HEK293 (cell line): ENCODE measurements around the gene SMAD7.

Source experiments
- CTCF ChIA-PET: fragments of 350-600 bp; formaldehyde crosslinking; extraction: SDS; loops from one replicate; lab custom pipeline; 2021; ENCODE audit warnings: antibody characterized with exemption; lab: Yijun Ruan, JAX
- POLR2A ChIA-PET: fragments of 300-600 bp; formaldehyde crosslinking; extraction: SDS; loops from one replicate; lab custom pipeline; 2020; ENCODE audit warnings: antibody characterized with exemption, inconsistent platforms; lab: Yijun Ruan, JAX
- H3K27ac ChIP-seq: fragments of 200-500 bp; sonication (Bioruptor generic); 2 replicates; pipeline ENCODE4 v1.5.1; 2014; ENCODE audit warnings: low read depth, low read length, control low read depth, inconsistent platforms; ENCODE audit errors: extremely low read depth
- H3K36me3 ChIP-seq, 2 experiments: fragments of 200-500 bp in 1 of 2; sonication (Bioruptor generic) in 1 of 2; 1 replicate in 1 of 2; 2 replicates in 1 of 2; pipeline ENCODE4 v1.5.1; 2014 to 2017; ENCODE audit warnings: inconsistent platforms in 2 of 2, low read length in 2 of 2; ENCODE audit not compliant: control insufficient read depth in 2 of 2, insufficient read depth in 1 of 2
- H3K4me1 ChIP-seq: fragments of 200-500 bp; sonication (Bioruptor generic); 2 replicates; pipeline ENCODE4 v1.5.1; 2014; ENCODE audit warnings: mild to moderate bottlenecking, low read length, inconsistent platforms; ENCODE audit not compliant: control insufficient read depth, insufficient read depth
- H3K4me3 ChIP-seq: 2 replicates; pipeline ENCODE4 v1.5.1; 2011; ENCODE audit warnings: low read depth, mild to moderate bottlenecking, control low read depth, low read length, moderate library complexity
- H3K9me3 ChIP-seq: fragments of 200-500 bp; sonication (Bioruptor generic); 2 replicates; pipeline ENCODE4 v1.5.1; 2014; ENCODE audit warnings: low read depth, low read length, inconsistent platforms; ENCODE audit not compliant: control insufficient read depth, insufficient read depth
- BCL11B ChIP-seq: fragments of 450-650 bp; formaldehyde crosslinking; IDR thresholded peaks from 2 replicates; pipeline ENCODE4 v1.5.1; 2016; ENCODE audit warnings: low read depth, missing biosample characterization, missing genetic modification characterization
- BCL6B ChIP-seq: fragments of 450-650 bp; formaldehyde crosslinking; IDR thresholded peaks from 2 replicates; pipeline ENCODE4 v1.5.1; 2017; ENCODE audit warnings: missing biosample characterization, missing genetic modification characterization
- CTCF ChIP-seq: fragments of 450-650 bp; formaldehyde crosslinking; IDR thresholded peaks from 2 replicates; pipeline ENCODE4 v1.5.1; 2016; ENCODE audit warnings: missing biosample characterization, missing genetic modification characterization
- FEZF1 ChIP-seq: fragments of 450-650 bp; formaldehyde crosslinking; IDR thresholded peaks from 2 replicates; pipeline ENCODE4 v1.5.1; 2016; ENCODE audit warnings: missing biosample characterization, missing genetic modification characterization
- HOXA7 ChIP-seq: sonication (generic); formaldehyde crosslinking; IDR thresholded peaks from 2 replicates; pipeline ENCODE4 v1.8.1; 2022; ENCODE audit warnings: missing genetic modification reagents, borderline replicate concordance
- MYNN ChIP-seq: fragments of 450-650 bp; formaldehyde crosslinking; IDR thresholded peaks from 2 replicates; pipeline ENCODE4 v1.5.1; 2016; ENCODE audit warnings: missing biosample characterization, missing genetic modification characterization, borderline replicate concordance
- PATZ1 ChIP-seq: fragments of 450-650 bp; formaldehyde crosslinking; IDR thresholded peaks from 2 replicates; pipeline ENCODE4 v1.5.1; 2016; ENCODE audit warnings: missing biosample characterization, missing genetic modification characterization
- SCRT2 ChIP-seq: fragments of 450-650 bp; formaldehyde crosslinking; IDR thresholded peaks from 2 replicates; pipeline ENCODE4 v1.5.1; 2016; ENCODE audit warnings: missing biosample characterization, missing genetic modification characterization
- YY2 ChIP-seq: fragments of 450-650 bp; formaldehyde crosslinking; IDR thresholded peaks from 2 replicates; pipeline ENCODE4 v1.5.1; 2016; ENCODE audit warnings: missing biosample characterization, missing genetic modification characterization
- ZFP41 ChIP-seq: fragments of 450-650 bp; formaldehyde crosslinking; IDR thresholded peaks from 2 replicates; pipeline ENCODE4 v1.5.1; 2016; ENCODE audit warnings: missing biosample characterization, missing genetic modification characterization, borderline replicate concordance
- ZNF114 ChIP-seq: fragments of 450-650 bp; formaldehyde crosslinking; IDR thresholded peaks from 2 replicates; pipeline ENCODE4 v1.5.0; 2017; ENCODE audit warnings: missing biosample characterization, missing genetic modification characterization
- ZNF148 ChIP-seq: fragments of 450-650 bp; formaldehyde crosslinking; IDR thresholded peaks from 2 replicates; pipeline ENCODE4 v1.5.0; 2017; ENCODE audit warnings: missing biosample characterization, missing genetic modification characterization, borderline replicate concordance
- ZNF184 ChIP-seq: fragments of 450-650 bp; IDR thresholded peaks from 2 replicates; pipeline ENCODE4 v1.5.1; 2018; ENCODE audit warnings: missing biosample characterization, mild to moderate bottlenecking, missing genetic modification characterization
- ZNF214 ChIP-seq: fragments of 450-650 bp; formaldehyde crosslinking; IDR thresholded peaks from 2 replicates; pipeline ENCODE4 v1.5.1; 2017; ENCODE audit warnings: missing biosample characterization, mild to moderate bottlenecking, missing genetic modification characterization, borderline replicate concordance
- ZNF274 ChIP-seq, 2 experiments: fragments of 200-500 bp in 1 of 2; fragments of 450-650 bp in 1 of 2; sonication (Bioruptor generic) in 1 of 2; formaldehyde crosslinking in 1 of 2; IDR thresholded peaks; 2 replicates each; pipeline versions ENCODE4 v1.5.1 to v1.6.1; 2014 to 2016; ENCODE audit warnings: borderline replicate concordance in 1 of 2, inconsistent platforms in 1 of 2, low read length in 1 of 2, missing biosample characterization in 1 of 2, missing genetic modification characterization in 1 of 2
- ZNF391 ChIP-seq: fragments of 450-650 bp; formaldehyde crosslinking; IDR thresholded peaks from 2 replicates; pipeline ENCODE4 v1.5.1; 2016; ENCODE audit warnings: low read depth, missing biosample characterization, missing genetic modification characterization, borderline replicate concordance
- ZNF404 ChIP-seq: fragments of 450-650 bp; formaldehyde crosslinking; IDR thresholded peaks from 2 replicates; pipeline ENCODE4 v1.5.1; 2017; ENCODE audit warnings: missing biosample characterization, missing genetic modification characterization
- ZNF416 ChIP-seq: fragments of 450-650 bp; formaldehyde crosslinking; IDR thresholded peaks from 2 replicates; pipeline ENCODE4 v1.5.1; 2016; ENCODE audit warnings: missing biosample characterization, missing genetic modification characterization
- ZNF521 ChIP-seq: fragments of 450-650 bp; formaldehyde crosslinking; IDR thresholded peaks from 2 replicates; pipeline ENCODE4 v1.5.1; 2017; ENCODE audit warnings: missing biosample characterization, mild to moderate bottlenecking, missing genetic modification characterization
- ZNF560 ChIP-seq: fragments of 450-650 bp; formaldehyde crosslinking; IDR thresholded peaks from 2 replicates; pipeline ENCODE4 v1.5.1; 2017; ENCODE audit warnings: missing biosample characterization, missing genetic modification characterization, borderline replicate concordance
- ZNF596 ChIP-seq: fragments of 450-650 bp; IDR thresholded peaks from 2 replicates; pipeline ENCODE4 v1.5.0; 2018; ENCODE audit warnings: missing biosample characterization, mild to moderate bottlenecking, missing genetic modification characterization, moderate library complexity
- ZNF645 ChIP-seq: fragments of 450-650 bp; formaldehyde crosslinking; IDR thresholded peaks from 2 replicates; pipeline ENCODE4; 2016; ENCODE audit warnings: missing biosample characterization, missing genetic modification characterization
- ZNF660 ChIP-seq: fragments of 450-650 bp; IDR thresholded peaks from 2 replicates; pipeline ENCODE4 v1.5.1; 2018; ENCODE audit warnings: missing biosample characterization, mild to moderate bottlenecking, missing genetic modification characterization
- ZNF777 ChIP-seq: fragments of 450-650 bp; formaldehyde crosslinking; IDR thresholded peaks from 2 replicates; pipeline ENCODE4 v1.5.1; 2017; ENCODE audit warnings: missing biosample characterization, missing genetic modification characterization, borderline replicate concordance
- ZNF785 ChIP-seq: fragments of 450-650 bp; formaldehyde crosslinking; IDR thresholded peaks from 2 replicates; pipeline ENCODE4 v1.5.1; 2016; ENCODE audit warnings: missing biosample characterization, missing genetic modification characterization
- ZSCAN16 ChIP-seq: fragments of 450-650 bp; formaldehyde crosslinking; IDR thresholded peaks from 2 replicates; pipeline ENCODE4 v1.5.1; 2016; ENCODE audit warnings: missing biosample characterization, missing genetic modification characterization

Gene SMAD7

GRCh38 chr18:48885924-48886400 is 64.8 kb downstream of the SMAD7 start:
- H3K36me3 ChIP-seq = no peaks in the 10 kb centered on the region
- ChIA-PET POLR2A (interaction anchor here (0.6 kb wide), 1 partner anchor 264 kb away, joined by 3 read pairs; no protein-coding TSS in a partner anchor), CTCF (interaction anchor here (0.6 kb wide), 1 partner anchor 46 kb away, joined by 3 read pairs; no protein-coding TSS in a partner anchor)
- H3K9me3 ChIP-seq = no peaks in the 10 kb centered on the region
- no peak overlapping the region for H3K4me3 ChIP-seq
- no peaks in the 10 kb centered on the region for H3K4me1 ChIP-seq
- no peak overlapping the region for H3K27ac ChIP-seq
- TF ChIP-seq BCL11B (no peak), ZNF274 (IDR thresholded peaks at IDR 0.05; ENCODE audit: low read length) (no peak), ZNF274 (tag by site-specific recombination; IDR thresholded peaks at IDR 0.05; ENCODE audit: borderline replicate concordance) (no peak), ZNF785 (tag by site-specific recombination) (no peak), SCRT2 (tag by site-specific recombination) (no peak), ZNF391 (tag by site-specific recombination) (no peak), ZNF214 (tag by site-specific recombination) (no peak), ZSCAN16 (tag by site-specific recombination) (no peak), FEZF1 (no peak), BCL6B (tag by site-specific recombination) (no peak), PATZ1 (tag by site-specific recombination) (no peak), HOXA7 (CRISPR knock-in tag) (no peak), ZNF660 (no peak), ZNF416 (no peak), YY2 (tag by site-specific recombination) (no peak), ZNF777 (tag by site-specific recombination) (no peak), ZNF645 (tag by site-specific recombination) (no peak), ZFP41 (tag by site-specific recombination) (no peak), ZNF184 (tag by site-specific recombination) (no peak), MYNN (tag by site-specific recombination) (no peak)
- TF ChIP-seq, all 188 proteins: peak for 0

- TF ChIP-seq ZNF560 = no peak
- no peak for TF ChIP-seq CTCF (tag by site-specific recombination)
- no peak for TF ChIP-seq ZNF596 (tag by site-specific recombination)
- no peak for TF ChIP-seq ZNF521
- TF ChIP-seq ZNF404 = no peak
- no peak for TF ChIP-seq ZNF114 (tag by site-specific recombination)
- TF ChIP-seq ZNF148 = no peak
- Histone ChIP-seq H3K9me3 (no peaks in the 10 kb centered on the region), H3K36me3 (no peaks in the 10 kb centered on the region), H3K27ac (no peak overlapping the region), H3K4me3 (no peak overlapping the region), H3K4me1 (no peaks in the 10 kb centered on the region)
- ChIA-PET CTCF (interaction anchor here (0.6 kb wide), 1 partner anchor 47 kb away, joined by 3 read pairs; no protein-coding TSS in a partner anchor), POLR2A (no interaction called here)
Observed at GRCh38 chr18:48885266-48885923, 65.4 kb downstream of the SMAD7 start.
